Spleen (tissue), 7 donors: ENCODE results near the gene LMF1.

ENCODE experiments used
- POLR2A ChIP-seq, 3 donors: fragments of 450-650 bp; IDR thresholded peaks; one replicate each; pipeline ENCODE4 v1.5.1; 2017; ENCODE audit warnings: antibody characterized with exemption in 3 of 3, mild to moderate bottlenecking in 1 of 3
- TF ChIP-seq, protein P1 (sequence below), 11 experiments: fragments of 200-600 bp in 7 of 11; fragments of 450-650 bp in 4 of 11; sonication (generic) in 4 of 11; IDR thresholded peaks in 8 of 11; conservative IDR thresholded peaks in 3 of 11; 1 replicate in 7 of 11; 2 replicates in 4 of 11; pipeline versions ENCODE4 v1.4.0 to v1.8.0; 2016 to 2021; ENCODE audit warnings: antibody characterized with exemption in 11 of 11, inconsistent platforms in 4 of 11, mild to moderate bottlenecking in 1 of 11
- donor health status: DM: no; HTN: no; CAD: no; lungs with moderate emphysema.
- donor health status: DM: no; HTN: no; CAD: no.
- donor health status: DM: no; HTN: no; CAD: no.

DNA sequence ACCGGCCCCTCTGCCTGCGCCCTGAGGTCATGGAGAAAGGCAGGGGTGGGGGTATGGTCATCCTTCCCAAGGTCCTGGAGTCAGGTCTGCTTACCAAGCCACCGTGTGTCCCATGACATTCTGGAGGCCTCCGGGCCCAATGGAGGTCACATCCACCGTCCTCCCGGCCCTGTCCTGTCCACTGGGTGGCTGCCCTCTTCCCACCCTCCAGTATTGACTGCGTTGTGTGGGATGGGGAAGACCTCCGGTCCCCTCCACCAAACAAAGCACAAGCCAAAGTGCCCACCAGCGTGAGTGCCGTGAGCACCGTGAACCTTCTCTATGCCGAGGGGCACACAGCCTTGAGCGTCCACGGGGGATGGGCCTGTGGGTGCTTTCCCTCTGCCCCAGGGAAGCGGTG is 37.2 kb downstream of the LMF1 start:
- TF ChIP-seq, protein P1, sequence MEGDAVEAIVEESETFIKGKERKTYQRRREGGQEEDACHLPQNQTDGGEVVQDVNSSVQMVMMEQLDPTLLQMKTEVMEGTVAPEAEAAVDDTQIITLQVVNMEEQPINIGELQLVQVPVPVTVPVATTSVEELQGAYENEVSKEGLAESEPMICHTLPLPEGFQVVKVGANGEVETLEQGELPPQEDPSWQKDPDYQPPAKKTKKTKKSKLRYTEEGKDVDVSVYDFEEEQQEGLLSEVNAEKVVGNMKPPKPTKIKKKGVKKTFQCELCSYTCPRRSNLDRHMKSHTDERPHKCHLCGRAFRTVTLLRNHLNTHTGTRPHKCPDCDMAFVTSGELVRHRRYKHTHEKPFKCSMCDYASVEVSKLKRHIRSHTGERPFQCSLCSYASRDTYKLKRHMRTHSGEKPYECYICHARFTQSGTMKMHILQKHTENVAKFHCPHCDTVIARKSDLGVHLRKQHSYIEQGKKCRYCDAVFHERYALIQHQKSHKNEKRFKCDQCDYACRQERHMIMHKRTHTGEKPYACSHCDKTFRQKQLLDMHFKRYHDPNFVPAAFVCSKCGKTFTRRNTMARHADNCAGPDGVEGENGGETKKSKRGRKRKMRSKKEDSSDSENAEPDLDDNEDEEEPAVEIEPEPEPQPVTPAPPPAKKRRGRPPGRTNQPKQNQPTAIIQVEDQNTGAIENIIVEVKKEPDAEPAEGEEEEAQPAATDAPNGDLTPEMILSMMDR (IDR thresholded peaks at IDR 0.05 in 8 of 11, conservative IDR thresholded peaks at IDR 0.05 in 3 of 11): no peak
- TF ChIP-seq POLR2A (IDR thresholded peaks at IDR 0.05): no peak
